GM21390 (cell line): Measurements from ENCODE around the gene RNF169.

ENCODE experiments used
- ATAC-seq: cut with Tn5 transposase; IDR thresholded peaks from one replicate; pipeline ENCODE4 v1.9.1; 2021; ENCODE audit not compliant: unreplicated experiment

RNF169 gene

DNA sequence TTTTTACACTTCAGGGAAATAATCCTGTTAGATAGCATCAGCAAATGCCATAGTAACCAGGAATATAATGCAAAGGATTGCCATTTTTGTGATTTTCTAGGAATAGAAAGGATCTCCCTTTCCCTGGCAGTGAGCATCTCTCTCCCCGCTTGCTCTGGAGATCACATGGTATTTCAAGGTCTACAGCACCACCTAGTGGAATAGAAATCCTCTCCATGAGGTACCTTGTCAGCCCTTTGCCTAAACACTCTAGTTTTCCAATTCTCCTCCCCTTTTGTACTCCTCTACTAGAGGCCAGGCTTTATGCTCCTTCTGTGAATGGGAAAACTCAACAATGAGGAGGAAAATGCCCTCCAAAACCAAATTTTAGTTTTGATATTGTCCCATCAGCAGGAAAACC lies 121.8 kb downstream of the RNF169 start:
- ATAC-seq, result no peak

DNA sequence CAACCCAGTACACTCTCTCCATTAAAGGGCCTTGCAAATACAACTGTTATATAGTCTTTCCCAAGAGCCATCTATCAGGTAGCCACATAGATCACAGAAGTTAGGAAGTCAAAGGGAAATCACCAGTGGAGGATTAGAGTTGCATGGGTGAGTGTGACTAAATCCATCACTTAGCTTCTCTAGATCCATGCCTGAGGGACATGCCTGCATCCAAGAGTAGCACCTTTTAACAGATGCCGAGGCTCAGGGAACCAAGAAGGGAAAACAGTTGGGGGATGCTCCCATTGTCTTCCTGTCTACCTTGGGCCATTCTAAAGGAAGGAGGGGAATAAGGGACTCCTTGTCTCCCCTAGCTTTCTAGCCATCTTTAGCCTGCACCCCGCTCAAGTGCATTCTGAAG lies 122.4 kb downstream of the RNF169 start:
- no peak for ATAC-seq

DNA sequence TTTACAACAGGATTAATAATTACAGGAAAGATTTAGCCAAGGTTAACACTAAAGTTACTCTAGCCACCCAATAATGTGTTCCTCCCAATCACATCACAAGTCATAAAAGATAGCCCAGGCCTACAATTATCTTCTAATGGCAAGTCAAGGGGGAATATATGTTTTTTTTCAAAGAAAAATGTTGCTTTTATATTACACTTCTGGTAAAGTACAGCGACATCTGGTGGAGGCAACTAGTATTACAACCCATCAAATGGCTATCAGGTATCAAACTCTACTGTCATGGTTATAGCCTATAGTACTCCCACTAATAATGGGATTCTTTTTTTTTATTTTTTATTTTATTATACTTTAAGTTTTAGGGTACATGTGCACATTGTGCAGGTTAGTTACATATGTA lies 128.5 kb downstream of the RNF169 start:
- ATAC-seq, result no peak
